ENCODE results near the gene TMEM232.
"Not testable (repeated sequence)": the region's sequence is repeated elsewhere in the genome, so short reads cannot be mapped to it uniquely, and the experiment has no call there.

TMEM232 gene

GRCh38 chr5:110726249-110727024 is at the start of gene TMEM232:
Gene TMEM232, minus strand, starts transcription at chr5:110726671. Its CDS starts 59,319 bp downstream, at chr5:110667352.
- DNase-seq, result no peak

- DNase-seq, result no peak
Measured at GRCh38 chr5:110770286-110770685, 43.8 kb upstream of the TMEM232 start.

GRCh38 chr5:110769000-110769681 is 42.7 kb upstream of the TMEM232 start:
- DNase-seq, result peak; percentile 48

DNA sequence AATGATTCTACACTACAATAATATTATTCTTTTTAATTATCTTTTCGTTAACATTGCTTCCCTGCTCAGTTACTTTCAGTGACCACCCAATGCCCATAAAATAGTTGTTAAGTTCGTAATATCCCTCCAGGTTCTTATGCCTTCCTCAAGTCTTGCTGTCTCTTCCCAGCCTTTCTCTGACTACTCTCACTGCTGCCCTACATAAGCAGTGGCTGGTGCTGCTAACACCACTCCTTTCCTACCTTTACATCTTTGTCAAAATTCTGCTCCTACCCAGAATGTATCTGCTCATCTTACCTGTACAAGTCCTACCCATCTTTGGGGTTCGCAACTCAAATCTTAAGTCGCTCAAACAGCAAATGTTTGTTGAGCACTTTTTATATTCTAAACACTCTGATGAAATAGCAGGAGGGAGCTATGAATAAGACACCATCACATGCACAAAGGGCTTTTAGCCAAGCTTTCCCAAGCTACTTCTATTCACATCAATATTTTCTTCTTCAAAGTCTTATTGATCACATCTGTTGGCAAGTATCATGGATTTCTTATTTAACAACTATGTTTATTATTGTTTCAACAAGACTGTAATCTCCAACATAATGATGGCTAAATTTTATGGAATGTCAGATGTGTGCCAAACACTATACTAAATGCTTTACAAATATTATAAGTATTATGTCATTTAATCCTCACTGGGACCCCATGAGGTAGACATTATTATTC is 41.8 kb upstream of the TMEM232 start:
- no peak for DNase-seq

GRCh38 chr5:110760158-110760557 is 33.7 kb upstream of the TMEM232 start:
- no peak for DNase-seq

DNA sequence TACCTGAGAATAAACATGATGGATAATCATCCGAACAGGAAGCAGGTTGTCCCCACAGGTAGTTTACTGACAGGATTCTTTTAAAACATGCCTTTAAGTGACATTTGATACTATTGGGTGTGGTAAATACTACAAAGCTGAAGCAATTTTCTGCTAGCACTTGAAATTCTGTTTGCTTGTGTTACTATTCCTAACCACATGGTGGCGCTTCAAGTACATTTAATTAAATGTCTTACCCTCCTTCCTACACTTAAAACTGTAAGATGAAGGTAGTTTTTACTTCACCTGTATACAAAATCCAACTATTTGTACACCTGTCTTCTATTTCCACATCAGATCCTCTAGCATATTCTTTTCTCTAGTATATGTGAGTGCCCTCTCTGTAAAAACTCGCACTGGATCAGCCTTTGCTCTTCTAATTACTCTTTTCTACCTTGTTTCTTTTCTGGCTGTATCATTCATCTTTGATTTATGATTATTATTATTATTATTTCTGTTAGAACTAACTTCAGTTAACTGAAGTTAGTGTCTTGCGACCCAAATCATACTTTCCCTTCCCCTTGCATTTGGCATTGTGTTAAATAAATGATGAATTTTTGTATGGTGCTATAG is 30.8 kb upstream of the TMEM232 start:
- DNase-seq, result no peak

DNA sequence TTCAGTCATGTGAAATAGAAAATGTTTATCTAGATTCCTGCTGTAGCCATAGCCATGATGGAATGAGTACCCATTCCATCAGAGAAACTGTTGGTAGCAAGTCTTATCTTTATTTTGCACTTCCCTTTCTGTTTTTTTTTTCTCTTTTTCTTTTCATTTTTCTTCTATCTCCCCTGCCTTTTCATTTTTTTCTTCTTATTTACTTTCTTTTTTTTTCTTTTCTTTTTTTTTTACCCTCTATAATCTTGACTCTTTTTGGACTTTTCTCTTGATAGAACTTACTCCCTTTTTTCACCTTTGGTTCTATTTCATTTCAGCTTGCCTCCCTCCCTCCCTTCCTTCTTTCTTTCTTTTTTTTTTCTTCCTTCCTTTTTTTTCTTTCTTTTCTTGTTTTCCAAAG is 27.7 kb upstream of the TMEM232 start:
- DNase-seq, result no peak

- DNase-seq, result no peak
Measured at GRCh38 chr5:110753600-110753999, 27.1 kb upstream of the TMEM232 start.

DNA sequence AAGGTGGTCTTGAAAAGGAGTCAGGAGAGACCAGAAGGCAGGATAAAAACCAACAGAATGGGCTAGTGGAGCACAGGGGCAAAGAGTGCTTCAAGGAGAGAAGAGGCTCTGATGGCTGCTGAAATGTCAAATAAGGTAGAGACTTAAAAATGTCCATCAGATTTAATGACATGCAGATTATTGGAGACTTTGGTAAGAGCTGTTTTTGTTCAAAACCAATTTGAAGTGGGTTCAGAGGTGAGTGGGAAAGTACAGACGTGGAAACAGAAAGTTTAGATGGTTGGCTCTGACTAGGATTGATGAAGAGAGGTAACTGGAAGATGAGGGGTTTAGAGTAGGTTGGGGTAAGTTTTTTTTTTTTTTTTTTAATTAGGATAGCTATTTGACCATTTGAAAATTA is 26.5 kb upstream of the TMEM232 start:
- DNase-seq, result no peak

- DNase-seq, result no peak
Measured at GRCh38 chr5:110751902-110752762, 25.7 kb upstream of the TMEM232 start.

DNA sequence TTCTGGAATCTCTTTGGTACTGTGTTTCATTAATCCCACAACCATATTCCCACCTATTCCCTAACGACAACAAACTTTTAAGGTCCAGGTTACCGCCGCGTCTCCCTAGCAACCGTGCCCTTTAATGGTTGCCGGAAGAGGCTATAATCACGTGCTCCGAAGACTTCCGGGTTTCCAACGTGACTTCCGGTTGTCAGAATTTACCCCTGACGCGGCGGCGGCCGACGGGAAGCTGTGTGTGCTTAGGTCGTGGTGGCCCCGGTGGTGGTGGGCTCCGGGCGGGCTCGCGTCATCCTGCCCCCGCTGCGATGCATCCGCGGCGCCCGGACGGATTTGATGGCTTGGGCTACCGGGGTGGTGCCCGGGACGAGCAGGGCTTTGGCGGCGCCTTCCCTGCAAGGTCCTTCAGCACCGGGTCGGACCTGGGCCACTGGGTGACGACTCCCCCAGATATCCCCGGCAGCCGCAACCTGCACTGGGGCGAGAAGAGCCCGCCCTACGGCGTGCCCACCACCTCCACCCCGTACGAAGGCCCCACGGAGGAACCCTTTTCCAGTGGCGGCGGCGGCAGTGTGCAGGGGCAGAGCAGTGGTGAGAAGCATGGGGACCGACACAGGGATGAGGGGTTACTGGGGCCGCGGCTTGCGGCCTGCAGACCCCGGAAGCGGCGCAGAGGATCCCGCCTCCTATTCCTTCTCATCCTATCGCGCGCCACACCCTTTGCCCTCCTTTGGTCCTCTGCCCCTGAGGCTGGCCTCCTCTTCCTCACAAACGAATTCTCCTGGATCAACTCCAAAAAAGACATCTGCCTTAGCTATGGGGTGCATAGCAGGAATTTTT is 12.6 kb upstream of the TMEM232 start, which contains the start of gene SLC25A46:
TSS of gene SLC25A46 (plus strand) at position 196 of the 840 bp plus-strand sequence. CDS start at position 309, 113 bp downstream.
- peak; percentile 83 for DNase-seq

GRCh38 chr5:110738503-110738811 is 12.0 kb upstream of the TMEM232 start:
- DNase-seq, result peak; percentile 66

- DNase-seq, result no peak
Measured at GRCh38 chr5:110736753-110737152, 10.3 kb upstream of the TMEM232 start.

DNA sequence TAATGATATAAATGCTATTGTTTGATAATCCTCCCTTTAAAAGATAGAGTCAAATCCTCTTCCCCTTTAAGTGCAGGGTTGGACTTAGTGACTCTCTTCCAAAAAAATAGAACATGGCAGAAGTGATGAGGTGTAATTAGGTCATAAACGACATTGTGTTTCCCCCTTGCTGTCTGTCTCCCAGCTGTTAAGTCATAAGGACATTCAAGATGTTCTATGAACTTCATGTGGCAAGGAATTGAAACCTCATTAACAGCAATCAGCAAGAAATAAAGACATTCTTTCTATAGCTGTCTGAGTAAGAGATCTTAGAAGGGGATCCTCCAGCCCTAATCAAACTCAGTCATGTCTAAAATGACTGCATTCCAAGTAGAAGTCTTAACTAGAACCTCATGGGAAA is 9.1 kb upstream of the TMEM232 start:
- no peak for DNase-seq

GRCh38 chr5:110734101-110734500 is 7.6 kb upstream of the TMEM232 start:
- DNase-seq, result no peak

DNA sequence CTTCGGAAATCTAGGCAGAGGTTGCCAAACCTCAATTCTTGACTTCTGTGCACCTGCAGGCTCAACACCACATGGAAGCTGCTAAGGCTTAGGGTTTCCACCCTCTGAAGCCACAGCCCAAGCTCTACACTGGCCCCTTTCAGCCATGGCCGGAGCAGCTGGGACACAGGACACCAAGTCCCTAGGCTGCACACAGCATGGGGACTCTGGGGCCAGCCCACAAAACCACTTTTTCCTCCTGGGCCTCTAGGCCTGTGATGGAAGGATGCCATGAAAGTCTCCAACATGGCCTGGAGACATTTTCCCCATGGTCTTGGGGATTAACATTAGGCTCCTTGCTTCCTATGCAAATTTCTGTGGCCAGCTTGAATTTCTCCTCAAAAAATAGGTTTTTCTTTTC is 5.0 kb upstream of the TMEM232 start:
- DNase-seq, result not testable (repeated sequence)

- no peak for DNase-seq
Measured at GRCh38 chr5:110727025-110727314, 499 bp upstream of the TMEM232 start.

DNA sequence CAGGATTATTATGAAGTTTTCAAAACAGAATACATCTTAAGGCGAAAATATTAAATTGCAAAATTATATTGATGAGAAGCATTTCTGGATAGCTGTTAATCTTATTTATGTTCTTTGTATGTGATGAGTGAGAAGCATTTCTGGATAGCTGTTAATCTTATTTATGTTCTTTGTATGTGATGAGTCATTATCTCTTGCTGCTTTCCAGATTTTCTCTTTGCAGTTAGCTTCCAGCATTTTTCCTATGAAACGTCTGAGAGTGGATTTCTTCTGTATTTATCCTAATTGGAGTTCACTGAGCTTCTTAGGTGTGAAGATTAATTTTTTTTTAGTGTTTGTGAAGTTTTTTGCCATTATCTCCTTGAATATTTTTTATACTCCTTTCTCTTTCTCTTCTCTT is 8.2 kb downstream of the TMEM232 start:
- no peak for DNase-seq

GRCh38 chr5:110716247-110717245 is 9.9 kb downstream of the TMEM232 start:
- no peak for DNase-seq

- no peak for DNase-seq
Measured at GRCh38 chr5:110707260-110707844, 19.1 kb downstream of the TMEM232 start.

Measured in amniotic stem cell (primary cell).